Activated CD4-positive, alpha-beta T cell treated with anti-CD3 and anti-CD28 coated beads for 36 hours (primary cell): ENCODE results near the gene PLTP. TPM values are rescaled to one million over a fixed set of nuclear protein-coding genes. Genes with fewer than 3 reads are reported as not detected.

ENCODE experiments used
- ATAC-seq: fragments of 200-7000 bp; cut with Tn5 transposase; one replicate; pipeline ENCODE4 v1.10.0; 2021; ENCODE audit warnings: mild to moderate bottlenecking, moderate library complexity
- CTCF ChIA-PET: fragments of 350-600 bp; sonication (Branson Sonifier 250); formaldehyde crosslinking; loops from one replicate; lab custom pipeline; 2021; ENCODE audit warnings: antibody characterized with exemption; lab: Charles Lee
- POLR2A ChIA-PET: fragments of 350-600 bp; sonication (Branson Sonifier 250); formaldehyde crosslinking; loops from one replicate; lab custom pipeline; 2021; ENCODE audit warnings: antibody characterized with exemption, inconsistent platforms; lab: Charles Lee
- DNase-seq: peaks from one replicate; pipeline ENCODE4 v3.0.0-alpha.2; 2020
- H3K27ac Mint-ChIP-seq: one replicate; pipeline ENCODE4 v1.8.0; 2021; ENCODE audit warnings: mixed read lengths
- H3K27me3 Mint-ChIP-seq: one replicate; pipeline ENCODE4 v1.8.0; 2021; ENCODE audit warnings: mixed read lengths
- H3K36me3 Mint-ChIP-seq: one replicate; pipeline ENCODE4 v1.8.0; 2021; ENCODE audit warnings: low read depth, mixed read lengths
- H3K4me1 Mint-ChIP-seq: one replicate; pipeline ENCODE4 v1.8.0; 2021; ENCODE audit warnings: mixed read lengths
- H3K4me3 Mint-ChIP-seq: one replicate; pipeline ENCODE4 v1.8.0; 2021; ENCODE audit warnings: mild to moderate bottlenecking, moderate library complexity, mixed read lengths
- H3K9me3 Mint-ChIP-seq: one replicate; pipeline ENCODE4 v1.8.0; 2021; ENCODE audit warnings: low read depth, mixed read lengths
- intact Hi-C, 2 experiments: fragments of 100-400 bp; cut with DNase I in 1 of 2; cut with micrococcal nuclease in 1 of 2; formaldehyde crosslinking; loops; one replicate each; pipeline versions ENCODE4 v1.14.2 to v1.15.1; 2022 to 2024; cut with DNase I, micrococcal nuclease
- total RNA-seq, 2 experiments: library from RNA; stranded (reverse); gene quantifications; one replicate each; pipeline ENCODE4 v1.2.3, GENCODE V29; 2021

PLTP gene
- total RNA-seq, 2 experiments from 2014 or later: 5.6 to 7.0 TPM

DNA sequence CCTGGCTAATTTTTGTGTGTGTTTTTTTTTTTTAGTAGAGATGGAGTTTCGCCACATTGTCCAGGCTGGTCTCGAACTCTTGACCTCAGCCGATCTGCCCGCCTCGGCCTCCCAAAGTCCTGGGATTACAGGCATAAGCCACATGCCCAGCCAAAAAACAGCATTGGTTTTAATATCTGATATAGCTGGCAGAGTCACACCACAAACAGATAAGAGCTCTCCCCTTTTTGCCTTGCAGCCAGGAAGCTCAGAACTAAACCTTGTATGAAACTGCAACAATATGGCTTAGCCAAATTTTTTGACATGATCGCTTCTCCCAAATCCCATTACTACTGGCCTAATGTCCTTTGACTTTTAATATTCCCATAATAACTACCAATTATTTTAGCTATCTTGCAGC is 59.6 kb downstream of the PLTP start:
- ChIA-PET CTCF (interaction anchor here (0.6 to 1.3 kb wide), 5 partner anchors 20 to 118 kb away, joined by 3 to 4 read pairs (median 3); no protein-coding TSS in a partner anchor), POLR2A (no interaction called here)
- DNase-seq (no peak), ATAC-seq (no peak)
- Mint-ChIP-seq H3K27me3 (no peaks in the 10 kb centered on the region), H3K27ac (no peak overlapping the region), H3K9me3 (no peaks in the 10 kb centered on the region), H3K36me3 (peaks cover 20% of the 10 kb centered on the region), H3K4me1 (peaks cover 22% of the 10 kb centered on the region), H3K4me3 (no peak overlapping the region)
- intact Hi-C loops: no loop called here

DNA sequence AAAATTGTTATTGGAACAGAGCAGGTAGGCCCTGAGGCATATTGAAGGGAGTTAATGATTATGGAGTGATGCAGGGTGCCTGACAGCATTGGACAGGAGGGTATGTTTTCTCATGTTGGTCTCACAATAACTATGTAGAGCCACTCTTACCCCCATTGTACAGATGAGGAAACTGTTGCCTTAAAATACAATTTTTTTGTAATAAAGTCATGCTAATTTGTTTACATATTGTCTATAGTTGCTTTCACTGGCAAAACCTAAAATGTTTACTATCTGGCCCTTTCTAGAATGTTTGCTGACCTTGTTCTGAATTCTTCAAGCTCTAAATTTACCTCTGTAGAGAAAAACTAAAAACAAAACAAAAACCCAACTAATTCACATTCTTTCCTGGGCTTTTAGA is 60.5 kb downstream of the PLTP start:
- ATAC-seq (no peak), DNase-seq (no peak)
- Mint-ChIP-seq H3K36me3 (peaks cover 20% of the 10 kb centered on the region), H3K9me3 (no peaks in the 10 kb centered on the region), H3K4me1 (peaks cover 21% of the 10 kb centered on the region), H3K27ac (no peak overlapping the region), H3K4me3 (no peak overlapping the region), H3K27me3 (no peaks in the 10 kb centered on the region)
- CTCF ChIA-PET: interaction anchor here (1.3 kb wide), 1 partner anchor 37 kb away, joined by 3 read pairs; no protein-coding TSS in a partner anchor
- POLR2A ChIA-PET: no interaction called here
- intact Hi-C loops: no loop called here

- ChIA-PET CTCF (interaction anchor here (1.3 kb wide), 1 partner anchor 38 kb away, joined by 3 read pairs; no protein-coding TSS in a partner anchor), POLR2A (interaction anchor here (0.6 kb wide), 1 partner anchor 34 kb away, joined by 3 read pairs; no protein-coding TSS in a partner anchor)
- no peak for DNase-seq
- H3K27ac Mint-ChIP-seq: no peak overlapping the region
- intact Hi-C loops: no loop called here
- no peaks in the 10 kb centered on the region for H3K27me3 Mint-ChIP-seq
- no peaks in the 10 kb centered on the region for H3K9me3 Mint-ChIP-seq
- H3K36me3 Mint-ChIP-seq: peaks cover 20% of the 10 kb centered on the region
- H3K4me3 Mint-ChIP-seq: no peak overlapping the region
- H3K4me1 Mint-ChIP-seq: peaks cover 16% of the 10 kb centered on the region
- no peak for ATAC-seq
These were observed 61.0 kb downstream of the PLTP start for GRCh38 chr20:45850926-45851325.

- POLR2A ChIA-PET: no interaction called here
- H3K4me3 Mint-ChIP-seq: no peak overlapping the region
- ATAC-seq (no peak), DNase-seq (no peak)
- H3K27me3 Mint-ChIP-seq: no peaks in the 10 kb centered on the region
- no peaks in the 10 kb centered on the region for H3K9me3 Mint-ChIP-seq
- intact Hi-C loops: no loop called here
- H3K36me3 Mint-ChIP-seq: peaks cover 23% of the 10 kb centered on the region
- H3K27ac Mint-ChIP-seq: no peak overlapping the region
- CTCF ChIA-PET: interaction anchor here (0.7 to 0.8 kb wide), 3 partner anchors 12 to 394 kb away, joined by 3 read pairs; no protein-coding TSS in a partner anchor
- peaks cover 12% of the 10 kb centered on the region for H3K4me1 Mint-ChIP-seq
These were observed 61.7 kb downstream of the PLTP start for GRCh38 chr20:45850238-45850637.

DNA sequence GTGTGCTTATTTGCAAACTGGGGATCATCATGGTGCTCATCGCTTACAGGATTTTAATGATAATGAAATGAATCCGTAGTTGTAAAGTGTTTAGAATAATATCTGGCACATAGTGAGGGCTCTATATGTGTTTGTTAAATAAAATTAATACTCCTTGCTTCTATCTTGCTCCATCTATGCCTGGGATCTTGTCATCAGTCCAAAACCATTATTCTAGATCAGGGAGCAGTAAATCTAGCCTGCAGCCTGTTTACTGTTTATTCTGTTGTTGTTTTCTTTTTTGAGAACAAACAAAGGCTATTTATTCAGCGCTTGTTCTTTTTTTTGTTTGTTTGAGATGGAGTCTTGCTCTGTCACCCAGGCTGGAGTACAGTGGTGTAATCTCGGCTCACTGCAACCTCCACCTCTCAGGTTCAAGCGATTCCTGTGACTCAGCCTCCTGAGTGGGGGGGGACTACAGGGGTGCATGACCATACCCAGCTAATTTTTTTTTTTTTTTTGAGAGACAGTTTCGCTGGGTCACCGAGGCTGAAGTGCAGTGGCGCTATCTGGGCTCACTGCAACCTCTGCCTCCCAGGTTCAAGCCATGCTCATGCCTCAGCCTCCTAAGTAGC is 62.9 kb downstream of the PLTP start:
- ChIA-PET POLR2A (no interaction called here), CTCF (interaction anchor here (0.8 kb wide), 1 partner anchor 393 kb away, joined by 3 read pairs; no protein-coding TSS in a partner anchor)
- no peaks in the 10 kb centered on the region for H3K9me3 Mint-ChIP-seq
- H3K27ac Mint-ChIP-seq: no peak overlapping the region
- H3K4me1 Mint-ChIP-seq: peaks cover 6% of the 10 kb centered on the region
- no peak for ATAC-seq
- peaks cover 18% of the 10 kb centered on the region for H3K36me3 Mint-ChIP-seq
- H3K27me3 Mint-ChIP-seq: no peaks in the 10 kb centered on the region
- DNase-seq: no peak
- no peak overlapping the region for H3K4me3 Mint-ChIP-seq
- intact Hi-C loops: no loop called here

Other genes starting within 250 kb of the PLTP start
- not detected for gene WFDC11, start 241.9 kb downstream of the PLTP start, total RNA-seq
- gene WFDC13, start 210.1 kb downstream of the PLTP start, total RNA-seq: not detected
- not detected for gene WFDC10B, start 207.1 kb downstream of the PLTP start, total RNA-seq
- gene SPINT4, start 189.8 kb downstream of the PLTP start, total RNA-seq: not detected
- gene WFDC3, start 120.3 kb downstream of the PLTP start, total RNA-seq: not detected
- 10 to 100 TPM; 25.0 to 25.2 TPM for gene DNTTIP1, start 120.2 kb downstream of the PLTP start, total RNA-seq
- 100 to 1,000 TPM; 175 to 230 TPM for gene UBE2C, start 99.5 kb downstream of the PLTP start, total RNA-seq
- not detected for gene TNNC2, start 84.8 kb downstream of the PLTP start, total RNA-seq
- 1 to 10 TPM; 1.2 to 1.4 TPM for gene SNX21, start 78.4 kb downstream of the PLTP start, total RNA-seq
- 10 to 100 TPM; 21.9 to 22.6 TPM for gene ACOT8, start 54.8 kb downstream of the PLTP start, total RNA-seq
- 1 to 10 TPM; 4.2 to 4.8 TPM for gene ZSWIM3, start 54.5 kb downstream of the PLTP start, total RNA-seq
- 10 to 100 TPM in 1 of 2 experiments, 1 to 10 TPM in 1; 9.4 to 10.7 TPM for gene ZSWIM1, start 30.9 kb downstream of the PLTP start, total RNA-seq
- 1 to 10 TPM in 1 of 2 experiments, under 1 TPM in 1; 0.66 to 1.0 TPM for gene SPATA25, start 24.5 kb downstream of the PLTP start, total RNA-seq
- 1 to 10 TPM; 1.2 to 1.9 TPM for gene NEURL2, start 20.9 kb downstream of the PLTP start, total RNA-seq
- 10 to 100 TPM; 36.4 to 45.6 TPM for gene CTSA, start 20.8 kb downstream of the PLTP start, total RNA-seq
- 10 to 100 TPM; 24.0 to 27.4 TPM for gene PCIF1, start 22.5 kb upstream of the PLTP start, total RNA-seq
- gene ZNF335, start 60.0 kb upstream of the PLTP start, total RNA-seq: 10 to 100 TPM; 27.4 to 28.9 TPM
- gene MMP9, start 96.8 kb upstream of the PLTP start, total RNA-seq: not detected
- under 1 TPM; 0.49 to 0.73 TPM for gene SLC12A5, start 117.1 kb upstream of the PLTP start, total RNA-seq
- gene NCOA5, start 177.8 kb upstream of the PLTP start, total RNA-seq: 10 to 100 TPM; 17.9 to 18.8 TPM
- 1 to 10 TPM; 4.0 to 5.1 TPM for gene CD40, start 206.2 kb upstream of the PLTP start, total RNA-seq